ENCODE data around the gene OCIAD1.
"Not testable (repeated sequence)": the region's sequence is repeated elsewhere in the genome, so short reads cannot be mapped to it uniquely, and the experiment has no call there.

OCIAD1 gene

GRCh38 chr4:48827622-48828021, 3.3 kb upstream of the OCIAD1 start:
- DNase-seq = no peak

GRCh38 chr4:48831532-48832030, 693 bp downstream of the OCIAD1 start:
- no peak for DNase-seq

- DNase-seq = no peak
These were observed 1.7 kb downstream of the OCIAD1 start for GRCh38 chr4:48832571-48832970.

- DNase-seq = no peak
These were observed 5.8 kb downstream of the OCIAD1 start for GRCh38 chr4:48836658-48837057.

GRCh38 chr4:48841045-48841827, 10.3 kb downstream of the OCIAD1 start:
- no peak for DNase-seq

GRCh38 chr4:48844843-48845242, 14.0 kb downstream of the OCIAD1 start:
- no peak for DNase-seq

GRCh38 chr4:48848799-48849198, 17.9 kb downstream of the OCIAD1 start:
- not testable (repeated sequence) for DNase-seq

- DNase-seq = no peak
These were observed 20.8 kb downstream of the OCIAD1 start for GRCh38 chr4:48851651-48852050.

- DNase-seq = no peak
These were observed 22.9 kb downstream of the OCIAD1 start for GRCh38 chr4:48853604-48854394.

- no peak for DNase-seq
These were observed 23.5 kb downstream of the OCIAD1 start for GRCh38 chr4:48854395-48854683.

- DNase-seq = no peak
These were observed 24.1 kb downstream of the OCIAD1 start for GRCh38 chr4:48854982-48855381.

- no peak for DNase-seq
These were observed 27.2 kb downstream of the OCIAD1 start for GRCh38 chr4:48858130-48858529.

- no peak for DNase-seq
These were observed 31.1 kb downstream of the OCIAD1 start for GRCh38 chr4:48862038-48862437.

GRCh38 chr4:48862661-48863060, 31.8 kb downstream of the OCIAD1 start:
- DNase-seq = no peak

- no peak for DNase-seq
These were observed 32.8 kb downstream of the OCIAD1 start for GRCh38 chr4:48863728-48864127.

- DNase-seq = not testable (repeated sequence)
These were observed 33.8 kb downstream of the OCIAD1 start for GRCh38 chr4:48864696-48865095.

GRCh38 chr4:48877827-48878535, 47.1 kb downstream of the OCIAD1 start:
- no peak for DNase-seq

- DNase-seq = no peak
These were observed 48.9 kb downstream of the OCIAD1 start for GRCh38 chr4:48879561-48880442.

GRCh38 chr4:48881646-48882045, 50.8 kb downstream of the OCIAD1 start:
- DNase-seq = not testable (repeated sequence)

- DNase-seq = not testable (repeated sequence)
These were observed 58.9 kb downstream of the OCIAD1 start for GRCh38 chr4:48889750-48890149.

- no peak for DNase-seq
These were observed 60.2 kb downstream of the OCIAD1 start for GRCh38 chr4:48891028-48891619.

GRCh38 chr4:48896845-48897244, 66.0 kb downstream of the OCIAD1 start:
- DNase-seq = no peak

Data from activated naive CD4-positive, alpha-beta T cell treated with Interleukin-2 at 50 U/mL for 16 hours (primary cell).